HG03025 (cell line): Measurements from ENCODE around the gene ABCC4.
"Not testable (repeated sequence)": the region's sequence is repeated elsewhere in the genome, so short reads cannot be mapped to it uniquely, and the experiment has no call there.

Experiments
- ATAC-seq: cut with Tn5 transposase; IDR thresholded peaks from one replicate; pipeline ENCODE4 v1.9.1; 2021; ENCODE audit warnings: mild to moderate bottlenecking, moderate library complexity; ENCODE audit not compliant: unreplicated experiment, low FRiP score

Gene ABCC4

DNA sequence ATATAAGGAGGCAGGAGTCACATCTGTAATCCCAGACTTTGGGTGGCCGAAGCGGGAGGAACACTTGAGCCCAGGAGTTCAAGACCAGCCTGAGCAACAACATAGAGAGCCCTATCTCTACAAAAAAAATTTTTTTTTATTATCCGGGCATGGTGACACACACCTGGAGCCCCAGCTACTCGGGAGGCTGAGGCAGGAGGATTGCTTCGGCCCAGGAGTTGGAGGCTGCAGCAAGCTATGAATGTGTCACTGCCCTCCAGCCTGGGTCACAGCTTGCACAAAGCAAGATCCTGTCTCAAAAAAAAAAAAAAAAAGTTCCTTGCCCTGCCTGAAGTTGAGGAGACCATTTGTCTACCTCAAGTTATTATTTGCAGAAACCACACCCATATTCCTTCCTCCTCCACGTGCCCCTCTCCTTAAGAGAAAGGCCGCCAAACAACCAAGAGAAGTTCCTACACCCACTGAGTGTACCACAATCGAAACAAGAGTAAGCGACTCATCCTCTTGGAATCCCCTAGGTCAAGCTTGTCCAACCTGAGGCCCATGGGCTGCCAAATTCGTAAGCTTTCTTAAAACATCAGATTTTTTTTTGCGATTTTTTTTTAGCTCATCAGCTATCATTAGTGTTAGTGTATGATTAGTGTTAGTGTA is 2.2 kb downstream of the ABCC4 start:
- no peak for ATAC-seq

- no peak for ATAC-seq
These were observed 2.9 kb downstream of the ABCC4 start for GRCh38 chr13:95298169-95298965.

DNA sequence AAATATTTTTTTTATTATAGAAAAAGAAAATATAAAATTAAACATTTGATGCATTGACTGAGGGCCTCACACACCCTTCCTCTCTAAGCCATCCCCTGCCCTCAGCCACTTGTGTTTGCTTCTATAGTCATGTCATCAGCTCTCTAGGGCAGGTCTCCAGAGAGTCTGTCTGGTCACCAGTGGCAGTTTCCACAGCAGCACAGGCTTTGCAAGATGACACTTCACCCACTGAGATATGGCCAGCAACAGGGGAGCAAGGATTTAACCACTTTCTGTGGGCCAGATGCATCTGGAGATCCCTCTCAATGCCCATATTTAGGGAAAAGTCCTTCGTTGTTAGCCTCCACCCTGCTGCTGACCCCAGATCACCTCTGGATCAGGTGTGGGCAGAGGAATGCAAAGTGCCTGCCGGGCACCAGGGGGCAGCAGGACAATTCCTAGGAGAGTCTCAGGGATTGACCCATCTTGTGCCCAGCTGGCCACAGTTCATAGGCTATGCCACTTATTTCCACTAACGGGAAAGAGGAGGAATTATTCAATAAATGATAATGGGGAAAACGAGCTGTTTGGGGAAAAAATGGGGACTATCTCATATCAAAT is 4.8 kb downstream of the ABCC4 start:
- ATAC-seq: no peak

DNA sequence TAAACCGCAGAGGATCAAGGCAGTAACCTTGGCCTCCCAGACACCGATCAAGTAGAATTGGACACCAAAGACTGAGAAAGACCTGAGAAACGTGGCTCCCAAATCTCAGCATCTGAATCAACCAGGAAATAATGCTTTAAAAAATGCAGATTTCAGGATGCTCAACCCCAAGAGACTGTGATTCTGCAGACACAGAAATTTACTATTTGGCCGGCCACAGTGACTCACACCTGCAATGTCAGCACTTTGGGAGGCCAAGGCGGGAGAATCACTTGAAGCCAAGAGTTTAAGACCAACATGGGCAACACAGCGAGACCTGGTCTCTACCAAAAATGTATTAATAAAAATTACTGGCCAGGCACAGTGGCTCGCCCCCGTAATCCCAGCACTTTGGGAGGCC is 6.2 kb downstream of the ABCC4 start:
- no peak for ATAC-seq

DNA sequence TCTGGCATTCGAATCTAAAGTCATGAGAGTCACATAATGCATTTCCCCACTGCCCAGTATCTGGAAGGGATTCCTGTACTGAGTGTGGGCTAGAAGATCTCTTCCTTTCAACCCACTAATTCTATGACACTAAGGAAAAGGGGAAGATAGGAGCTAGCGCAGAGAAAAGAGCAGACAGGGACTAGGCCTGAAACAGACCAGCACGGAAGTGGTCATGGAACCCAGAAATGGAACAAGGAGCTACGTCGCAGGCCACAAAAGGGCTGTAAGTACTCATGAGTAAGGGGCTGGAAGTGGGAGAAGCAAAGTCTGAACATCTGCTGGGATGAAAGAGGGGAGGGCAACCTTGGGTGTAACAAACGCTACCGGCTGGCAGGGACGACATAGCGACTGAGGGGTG is 8.6 kb downstream of the ABCC4 start:
- ATAC-seq: no peak

- ATAC-seq: not testable (repeated sequence)
These were observed 11.3 kb downstream of the ABCC4 start for GRCh38 chr13:95289901-95290300.

GRCh38 chr13:95289020-95289444 is 12.2 kb downstream of the ABCC4 start:
- no peak for ATAC-seq

- no peak for ATAC-seq
These were observed 16.8 kb downstream of the ABCC4 start for GRCh38 chr13:95284436-95284835.

DNA sequence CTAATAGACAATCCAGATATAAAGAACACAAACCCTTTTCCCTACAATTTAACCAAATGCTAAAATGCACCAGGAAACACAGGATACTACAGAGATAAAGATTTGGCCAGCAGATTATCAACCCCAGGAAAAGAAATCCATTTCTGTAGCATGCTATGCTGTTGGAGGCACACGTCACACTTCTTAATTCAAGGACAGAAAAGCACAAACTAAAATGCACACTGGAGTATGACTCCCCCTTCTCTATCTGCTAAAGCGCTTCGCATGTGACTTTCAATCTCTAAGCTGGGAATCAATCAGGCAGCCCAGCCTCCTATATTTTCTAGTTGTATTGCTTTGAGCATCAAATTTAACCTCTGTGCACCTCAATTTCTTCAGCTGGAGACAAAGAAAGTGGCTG is 22.2 kb downstream of the ABCC4 start:
- ATAC-seq: no peak

DNA sequence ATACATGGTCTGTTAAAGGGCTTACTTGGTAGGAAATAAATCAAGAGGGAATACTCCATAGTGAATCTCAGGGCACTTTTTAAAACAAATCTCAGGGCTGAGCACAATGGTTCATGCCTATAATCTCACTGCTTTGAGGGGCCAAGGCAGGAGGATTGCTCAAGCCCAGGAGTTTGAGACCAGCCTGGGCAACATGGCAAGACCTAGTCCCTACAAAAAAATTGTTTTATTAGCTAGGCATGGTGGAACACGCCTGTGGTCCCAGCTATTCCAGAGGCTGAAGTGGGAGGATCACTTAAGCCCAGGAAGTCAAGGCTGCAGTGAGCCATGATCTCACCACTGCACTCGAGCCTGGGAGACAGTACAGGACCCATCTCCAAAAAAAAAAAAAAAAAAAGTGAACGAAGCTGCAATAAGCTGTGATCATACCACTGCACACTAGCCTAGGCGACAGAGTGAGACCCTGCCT is 25.2 kb downstream of the ABCC4 start:
- no peak for ATAC-seq

GRCh38 chr13:95275322-95276036 is 25.8 kb downstream of the ABCC4 start:
- no peak for ATAC-seq

DNA sequence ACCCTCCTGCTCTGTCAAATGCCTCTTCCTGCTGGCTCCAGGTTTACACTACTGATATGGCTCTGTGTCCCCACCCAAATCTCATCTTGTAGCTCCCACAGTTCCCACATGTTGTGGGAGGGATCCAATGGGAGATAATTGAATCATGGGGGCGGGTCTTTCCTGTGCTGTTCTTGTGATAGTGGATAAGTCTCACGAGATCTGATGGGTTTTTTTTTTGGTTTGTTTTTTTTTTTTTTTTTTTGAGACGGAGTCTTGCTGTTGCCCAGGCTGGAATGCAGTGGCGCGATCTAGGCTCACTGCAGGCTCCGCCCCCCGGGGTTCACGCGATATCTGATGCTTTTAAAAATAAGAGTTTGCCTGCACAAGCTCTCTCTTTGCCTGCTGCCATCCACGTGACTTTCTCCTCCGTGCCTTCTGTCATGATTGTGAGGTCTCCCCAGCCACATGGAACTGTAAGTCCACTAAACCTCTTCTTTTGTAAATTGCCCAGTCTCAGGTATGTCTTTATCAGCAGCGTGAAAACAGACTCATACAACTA is 27.6 kb downstream of the ABCC4 start:
- not testable (repeated sequence) for ATAC-seq

DNA sequence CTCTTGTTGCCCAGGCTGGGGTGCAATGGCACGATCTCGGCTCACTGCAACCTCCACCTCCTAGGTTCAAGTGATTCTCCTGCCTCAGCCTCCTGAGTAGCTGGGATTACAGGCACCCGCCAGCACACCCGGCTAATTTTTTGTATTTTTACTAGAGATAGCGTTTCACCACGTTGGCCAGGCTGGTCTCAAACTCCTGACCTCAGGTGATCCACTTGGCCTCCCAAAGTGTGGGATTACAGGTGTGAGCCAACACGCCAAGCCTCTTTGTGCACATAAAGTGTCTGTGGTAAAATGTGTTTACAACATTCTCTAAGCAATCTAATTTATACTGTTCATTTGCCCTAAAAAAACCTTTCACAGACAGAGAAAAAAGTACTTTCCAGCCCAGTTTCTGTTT is 29.2 kb downstream of the ABCC4 start:
- not testable (repeated sequence) for ATAC-seq

GRCh38 chr13:95269756-95270155 is 31.5 kb downstream of the ABCC4 start:
- no peak for ATAC-seq

- ATAC-seq: not testable (repeated sequence)
These were observed 32.7 kb downstream of the ABCC4 start for GRCh38 chr13:95268343-95269065.

- no peak for ATAC-seq
These were observed 33.4 kb downstream of the ABCC4 start for GRCh38 chr13:95267662-95268342.

DNA sequence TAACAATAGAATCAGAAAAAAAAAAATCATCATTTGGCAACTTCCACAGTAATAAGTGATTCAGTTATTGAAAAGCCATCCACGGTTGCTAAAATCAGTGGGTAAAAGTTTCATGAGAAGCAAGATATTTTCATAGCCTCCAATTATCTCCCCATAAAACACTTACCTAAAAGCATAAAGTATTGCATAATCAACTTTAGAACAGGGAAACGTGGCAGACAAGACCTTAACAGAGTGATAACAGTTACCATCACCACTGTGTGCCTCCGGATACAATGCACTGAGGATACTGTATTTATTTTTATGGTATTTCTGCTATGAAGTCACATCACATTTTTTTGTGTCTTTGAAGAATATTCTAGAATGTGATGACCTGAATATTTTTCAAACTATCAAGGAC is 37.0 kb downstream of the ABCC4 start:
- ATAC-seq: no peak

GRCh38 chr13:95262837-95263384 is 38.3 kb downstream of the ABCC4 start:
- no peak for ATAC-seq

DNA sequence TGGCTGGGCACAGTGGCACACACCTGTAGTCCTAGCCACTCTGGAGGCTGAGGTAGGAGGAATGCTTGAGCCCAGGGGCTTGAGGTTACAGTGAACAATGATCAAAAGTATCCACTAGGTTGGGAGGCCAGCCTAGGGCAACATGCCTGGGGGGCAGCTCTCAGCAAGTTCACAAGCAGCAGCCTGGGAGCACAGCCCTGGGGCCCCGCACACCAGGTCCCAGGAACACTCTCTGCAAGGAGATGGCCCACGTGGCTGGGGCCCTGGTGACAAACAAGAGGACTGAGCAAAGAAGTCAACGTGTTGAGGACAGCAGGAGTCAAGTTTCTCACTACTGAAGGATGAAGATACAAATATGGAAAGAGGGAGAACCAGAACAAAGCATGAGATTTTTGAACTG is 39.3 kb downstream of the ABCC4 start:
- ATAC-seq: no peak
